Motor neuron (in vitro differentiated cells): ENCODE measurements around the gene TWIST2. TPM values are rescaled to one million over a fixed set of nuclear protein-coding genes. Genes with fewer than 3 reads are reported as not detected.

Experiments used
- ATAC-seq, 8 experiments: fragments of 200-7000 bp; cut with Tn5 transposase; replicated peaks in 6 of 8; 2 replicates each; pipeline ENCODE4 v1.8.0; 2021; ENCODE audit warnings: mild to moderate bottlenecking in 8 of 8, moderate library complexity in 8 of 8
- H3K27ac ChIP-seq, 2 donors: fragments of 250-450 bp; sonication (Bioruptor Pico); 2 replicates each; pipeline ENCODE4 v1.9.0; 2021; ENCODE audit warnings: antibody characterized with exemption in 2 of 2, mild to moderate bottlenecking in 2 of 2, moderate library complexity in 1 of 2
- H3K4me1 ChIP-seq, 2 donors: fragments of 250-450 bp; sonication (Bioruptor Pico); replicated peaks in 1 of 2; 2 replicates each; pipeline ENCODE4 v1.6.1; 2021; ENCODE audit warnings: antibody characterized with exemption in 2 of 2, mild to moderate bottlenecking in 2 of 2, moderate library complexity in 1 of 2
- H3K4me3 ChIP-seq, 5 donors: fragments of 250-450 bp; sonication (Bioruptor Pico); 2 replicates each; pipeline ENCODE4 v1.9.0; 2021; ENCODE audit warnings: antibody characterized with exemption in 5 of 5, mild to moderate bottlenecking in 5 of 5, moderate library complexity in 4 of 5
- WGBS, 10 experiments: fragments of 450-650 bp; shearing (Covaris generic); methylation state at CpG; one replicate each; pipeline ENCODE4 v1.0.0; 2022; 5-methylcytosine and 5-hydroxymethylcytosine counted together
- in situ Hi-C, 9 experiments: fragments of 400-800 bp; cut with MboI; loops; one replicate each; pipeline ENCODE4 v1.15.0; 2021; ENCODE audit warnings: low sequenced_read_pairs in 9 of 9, low pct_unique_long_range_greater_than_20kb in 2 of 9; ENCODE audit not compliant: unreplicated experiment in 9 of 9
- total RNA-seq, 8 experiments: library from RNA; unstranded; fragments of 300-600 nt; gene quantifications; 2 replicates each; pipeline versions ENCODE4 v1.2.3 to v1.2.4, GENCODE V29; 2022

TWIST2 gene
- total RNA-seq, 8 experiments from 2014 or later: 1.00 to 41.3 (median 9.5) TPM; not detected in 3

DNA sequence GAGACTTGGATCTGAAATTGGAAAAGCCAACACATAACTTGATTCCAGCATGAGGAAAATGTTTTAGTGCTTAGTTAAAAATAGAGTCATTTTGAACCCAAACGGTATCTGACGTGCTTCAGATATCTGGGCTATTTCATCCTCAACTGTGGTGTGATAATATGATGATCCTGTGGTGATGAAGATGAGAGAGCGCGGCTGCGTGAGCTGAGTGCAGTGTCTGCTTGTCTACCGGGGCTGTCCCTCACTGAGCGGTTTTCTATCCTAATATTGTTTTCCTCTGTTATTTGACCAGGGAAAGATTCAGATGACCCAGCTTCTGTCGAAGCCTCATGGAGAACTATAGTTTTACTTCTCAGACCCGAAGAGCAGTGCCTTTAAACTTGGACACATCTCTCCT, 5.8 kb downstream of the TWIST2 start:
- in situ Hi-C loops: no loop called here
- Histone ChIP-seq H3K27ac (no peak overlapping the region), H3K4me3 (no peak overlapping the region), H3K4me1 (peaks cover 10 to 12% of the 10 kb centered on the region in 2 donors)
- 0 to 100% (median 35%) methylated on average over 2 to 9 of the region's 9 CpGs; no CpG with 5 or more reads in 1 of the 10 experiments for WGBS, 10 experiments
- ATAC-seq: no peak

DNA sequence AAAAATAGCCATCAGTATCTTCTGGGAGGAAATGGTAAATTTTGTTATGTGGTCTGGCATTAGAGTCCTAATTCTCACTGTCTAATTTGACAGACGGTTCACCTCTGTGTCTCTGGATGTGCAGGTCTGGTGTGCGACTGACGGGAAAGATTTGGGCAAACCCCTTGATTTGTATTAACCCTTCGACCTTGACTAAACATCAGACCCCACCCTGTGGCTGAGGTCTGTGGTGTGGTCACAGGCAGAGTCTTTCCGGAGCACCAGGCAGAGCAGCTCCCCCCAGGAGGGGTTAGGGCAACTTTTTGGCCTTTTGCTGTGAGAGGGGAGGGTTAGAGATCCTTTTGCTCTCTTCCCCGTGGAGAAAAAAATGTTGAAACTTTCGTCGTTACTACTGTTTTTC, 6.4 kb downstream of the TWIST2 start:
- H3K4me3 ChIP-seq: peak overlapping the region in 1 of 5 donors; percentile 17
- 0 to 54% (median 13%) methylated on average over 2 to 8 of the region's 8 CpGs; no CpG with 5 or more reads in 4 of the 10 experiments for WGBS, 10 experiments
- peaks cover 10 to 12% of the 10 kb centered on the region in 2 donors for H3K4me1 ChIP-seq

DNA sequence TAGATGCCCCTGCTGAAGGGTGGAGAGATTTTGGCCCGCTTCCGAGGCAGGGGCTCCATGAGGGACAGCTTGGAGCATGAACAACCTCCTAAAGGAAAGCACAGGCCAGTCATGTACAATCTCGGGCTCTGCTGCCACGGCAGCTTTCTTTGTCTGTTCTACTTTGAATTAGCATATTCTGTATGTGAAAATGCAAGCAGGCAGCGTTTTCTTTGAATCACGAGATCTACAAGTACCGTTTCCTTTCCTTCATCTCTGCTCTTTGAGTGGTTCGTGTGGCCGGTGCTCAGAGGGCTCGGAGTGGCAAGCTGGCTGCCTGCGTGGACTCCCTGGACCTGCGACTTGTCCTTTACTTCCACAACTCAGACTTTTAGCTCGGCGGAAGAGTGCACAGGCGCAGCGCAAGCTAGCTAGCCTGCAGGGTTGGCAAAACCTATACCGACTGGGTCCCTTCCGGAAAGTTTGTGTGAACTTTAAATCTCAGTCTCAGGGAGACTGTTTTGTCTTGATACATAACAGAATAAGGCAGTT, 6.9 kb downstream of the TWIST2 start:
- peak overlapping the region in 1 of 5 donors; percentile 17 for H3K4me3 ChIP-seq
- ATAC-seq: peak; percentile 40 to 89 (median 80)
- peaks cover 10 to 12% of the 10 kb centered on the region in 2 donors for H3K4me1 ChIP-seq
- no peak overlapping the region for H3K27ac ChIP-seq
- WGBS, 10 experiments: 0 to 100% (median 26%) methylated on average over 3 to 15 of the region's 18 CpGs; no CpG with 5 or more reads in 2 of the 10 experiments
- in situ Hi-C loops: no loop called here

More for the DNA sequence above, 6.4 kb downstream of the TWIST2 start:
- ATAC-seq: peak in 6 of 8 experiments; percentile 11 to 33 (median 26)
- in situ Hi-C loops: no loop called here
- H3K27ac ChIP-seq: no peak overlapping the region

DNA sequence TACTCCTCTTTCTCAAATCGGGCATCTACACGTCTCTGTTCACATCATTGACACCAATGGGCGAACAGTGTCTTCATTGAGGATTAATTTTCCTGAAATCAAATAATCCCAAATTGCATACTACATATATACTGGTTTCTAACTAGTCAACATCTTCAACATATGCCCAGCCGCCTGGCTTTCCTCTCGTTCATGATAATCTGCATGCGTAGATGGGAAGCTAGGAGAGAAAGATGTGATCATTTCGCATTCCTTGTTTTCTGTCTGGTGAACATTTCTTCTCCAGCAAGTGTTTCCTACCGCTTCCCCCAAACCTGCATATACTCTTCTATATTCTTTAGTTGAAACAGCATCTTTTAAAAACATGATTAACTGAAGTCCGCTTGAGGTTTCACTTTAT, 7.4 kb downstream of the TWIST2 start:
- 0 to 100% (median 62%) methylated on average over 1 to 7 of the region's 9 CpGs; no CpG with 5 or more reads in 2 of the 10 experiments for WGBS, 10 experiments
- no peak overlapping the region for H3K27ac ChIP-seq
- in situ Hi-C loops: no loop called here
- ATAC-seq: peak in 1 of 8 experiments; percentile 3
- peaks cover 10 to 12% of the 10 kb centered on the region in 2 donors for H3K4me1 ChIP-seq
- no peak overlapping the region for H3K4me3 ChIP-seq

DNA sequence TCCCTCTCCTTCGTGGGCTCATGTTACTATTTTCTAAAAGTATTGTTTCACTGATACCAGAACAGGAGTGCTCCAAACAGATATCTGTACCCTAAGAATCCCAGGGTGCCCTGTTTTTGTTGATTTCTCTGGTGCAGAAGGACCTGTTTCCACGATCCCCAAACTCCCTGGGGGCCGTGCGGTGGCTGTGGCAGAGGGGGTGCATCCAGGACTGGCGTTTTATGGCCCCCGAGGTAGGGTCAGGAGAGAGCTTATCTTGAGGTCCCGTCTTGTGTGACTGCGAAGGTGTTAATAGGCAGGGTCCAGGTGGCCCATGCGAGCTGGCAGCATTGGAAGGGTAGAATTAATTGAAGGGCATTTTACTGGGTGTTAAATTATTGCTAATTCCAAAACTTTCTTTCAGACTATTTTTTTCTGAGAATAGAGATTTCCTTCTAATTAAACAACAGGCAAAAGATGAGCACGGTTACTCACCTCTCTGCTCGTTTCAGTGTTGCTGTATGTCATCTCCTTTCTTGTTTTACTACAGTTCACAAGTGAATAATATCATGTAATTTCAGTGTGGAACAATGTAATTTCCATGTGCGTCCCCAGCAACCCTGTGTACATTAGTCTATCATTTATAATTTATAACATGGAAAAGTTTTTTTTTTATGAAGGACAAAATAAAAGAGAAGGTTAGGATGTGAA, 8.2 kb downstream of the TWIST2 start:
- 3 to 95% (median 80%) methylated on average over 2 to 11 of the region's 12 CpGs; no CpG with 5 or more reads in 1 of the 10 experiments for WGBS, 10 experiments
- Histone ChIP-seq H3K4me3 (no peak overlapping the region), H3K27ac (no peak overlapping the region), H3K4me1 (peaks cover 10 to 12% of the 10 kb centered on the region in 2 donors)
- ATAC-seq: no peak
- in situ Hi-C loops: no loop called here

DNA sequence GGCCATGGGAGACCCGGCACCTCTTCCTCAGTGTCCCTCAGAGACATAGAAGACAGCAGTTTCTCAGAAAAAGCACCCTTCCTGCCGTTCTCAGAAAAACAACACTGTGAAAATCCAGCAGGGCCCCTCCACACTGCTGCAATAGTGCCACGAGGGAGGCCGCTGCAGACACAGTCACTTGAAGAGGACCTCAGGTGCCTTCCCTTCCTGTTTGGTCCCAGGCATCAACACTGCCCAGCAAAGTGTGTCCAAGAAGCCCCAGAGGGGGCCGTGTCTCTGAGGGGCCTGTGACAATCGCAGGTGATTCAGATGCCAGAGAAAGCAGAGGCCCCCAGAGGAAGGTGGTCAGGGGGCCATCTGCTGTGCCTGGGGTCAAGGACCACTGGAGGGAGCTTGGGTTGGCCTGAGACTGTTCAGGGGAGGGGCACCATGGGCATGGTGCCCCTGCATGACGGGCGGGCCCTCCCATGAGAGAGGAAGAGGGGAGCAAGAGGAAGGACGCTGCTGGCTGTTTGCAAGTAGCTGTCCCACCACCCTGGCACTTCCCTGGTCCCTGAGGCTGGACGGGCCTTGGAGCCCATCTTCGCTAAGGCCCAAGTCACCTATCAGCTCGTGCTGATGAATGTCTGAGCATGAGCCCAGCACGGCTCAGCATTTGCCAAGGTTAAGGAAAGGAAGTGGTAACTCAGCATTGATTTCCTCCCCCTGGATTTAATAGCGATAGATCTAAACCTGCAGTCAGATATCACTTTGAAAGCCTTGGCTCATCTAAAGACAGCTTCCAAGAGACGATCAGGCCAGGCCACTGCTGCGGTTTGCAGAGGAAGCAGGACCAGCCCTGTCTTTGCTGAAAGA, 9.1 kb downstream of the TWIST2 start:
- Histone ChIP-seq H3K27ac (no peak overlapping the region), H3K4me3 (no peak overlapping the region), H3K4me1 (peaks cover 10 to 12% of the 10 kb centered on the region in 2 donors)
- in situ Hi-C loops: no loop called here
- ATAC-seq: no peak
- 2 to 100% (median 82%) methylated on average over 1 to 11 of the region's 16 CpGs; no CpG with 5 or more reads in 1 of the 10 experiments for WGBS, 10 experiments

DNA sequence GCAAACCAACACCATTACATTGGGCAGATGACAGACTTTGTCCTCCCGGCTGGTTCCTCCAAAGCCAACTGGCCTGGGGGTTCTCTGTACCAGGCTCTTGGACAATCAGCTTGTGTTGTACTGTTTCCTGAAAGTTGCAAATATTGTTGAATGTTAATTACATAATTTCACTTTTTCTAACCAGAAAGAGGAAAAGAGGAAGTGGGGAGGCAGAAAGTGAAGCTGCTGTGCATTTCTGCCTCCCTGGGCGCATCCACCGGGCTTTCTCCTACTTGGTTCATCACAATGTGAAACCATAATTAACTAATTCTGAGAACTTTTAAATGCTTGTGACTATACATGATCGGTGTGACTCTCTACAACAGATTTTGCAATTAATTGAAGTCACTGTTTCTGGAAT, 10.1 kb downstream of the TWIST2 start:
- H3K27ac ChIP-seq: no peak overlapping the region
- no peak for ATAC-seq
- WGBS, 10 experiments: 11 to 100% (median 90%) methylated on average over 1 to 4 of the region's 4 CpGs
- no peak overlapping the region for H3K4me3 ChIP-seq
- peaks cover 10 to 12% of the 10 kb centered on the region in 2 donors for H3K4me1 ChIP-seq
- in situ Hi-C loops: no loop called here

DNA sequence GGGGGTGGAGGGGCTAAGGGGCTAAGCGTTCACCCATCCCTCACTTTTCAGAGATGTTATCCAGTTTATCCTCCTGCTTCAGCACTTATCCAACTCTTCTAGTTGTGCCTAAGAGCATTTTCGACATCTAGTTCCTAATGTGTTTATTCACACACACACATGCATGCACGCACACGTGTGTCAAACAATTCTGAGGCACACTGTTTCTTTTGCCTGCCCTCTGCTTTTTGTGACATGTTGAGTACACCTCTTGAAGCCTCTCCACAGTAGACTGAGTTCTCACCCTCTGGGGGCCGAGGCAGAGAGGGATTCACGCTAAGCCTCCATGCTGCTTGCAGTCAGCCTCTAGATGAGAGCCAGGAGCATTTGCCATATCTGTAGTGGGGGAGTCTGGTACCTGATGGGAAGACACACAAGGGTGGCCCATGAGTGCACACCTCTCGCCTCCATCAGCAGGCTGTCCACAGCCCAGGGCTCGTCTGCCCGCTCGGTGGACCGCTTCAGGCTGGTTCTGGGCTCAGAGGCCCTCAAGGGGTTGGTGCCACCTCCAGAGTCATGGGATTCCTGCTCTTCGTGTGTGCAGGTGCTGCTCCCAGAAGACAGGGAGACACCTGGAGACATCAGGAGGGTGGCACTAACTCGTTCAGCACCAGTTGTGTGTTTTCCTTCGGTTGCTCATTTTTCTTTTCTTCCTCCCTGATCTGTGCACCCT, 11.9 kb downstream of the TWIST2 start:
- H3K27ac ChIP-seq: no peak overlapping the region
- H3K4me3 ChIP-seq: no peak overlapping the region
- ATAC-seq: no peak
- in situ Hi-C loops: no loop called here
- WGBS, 10 experiments: 34 to 100% (median 82%) methylated on average over 1 to 3 of the region's 14 CpGs; no CpG with 5 or more reads in 2 of the 10 experiments
- peaks cover 17 to 21% of the 10 kb centered on the region in 2 donors for H3K4me1 ChIP-seq

DNA sequence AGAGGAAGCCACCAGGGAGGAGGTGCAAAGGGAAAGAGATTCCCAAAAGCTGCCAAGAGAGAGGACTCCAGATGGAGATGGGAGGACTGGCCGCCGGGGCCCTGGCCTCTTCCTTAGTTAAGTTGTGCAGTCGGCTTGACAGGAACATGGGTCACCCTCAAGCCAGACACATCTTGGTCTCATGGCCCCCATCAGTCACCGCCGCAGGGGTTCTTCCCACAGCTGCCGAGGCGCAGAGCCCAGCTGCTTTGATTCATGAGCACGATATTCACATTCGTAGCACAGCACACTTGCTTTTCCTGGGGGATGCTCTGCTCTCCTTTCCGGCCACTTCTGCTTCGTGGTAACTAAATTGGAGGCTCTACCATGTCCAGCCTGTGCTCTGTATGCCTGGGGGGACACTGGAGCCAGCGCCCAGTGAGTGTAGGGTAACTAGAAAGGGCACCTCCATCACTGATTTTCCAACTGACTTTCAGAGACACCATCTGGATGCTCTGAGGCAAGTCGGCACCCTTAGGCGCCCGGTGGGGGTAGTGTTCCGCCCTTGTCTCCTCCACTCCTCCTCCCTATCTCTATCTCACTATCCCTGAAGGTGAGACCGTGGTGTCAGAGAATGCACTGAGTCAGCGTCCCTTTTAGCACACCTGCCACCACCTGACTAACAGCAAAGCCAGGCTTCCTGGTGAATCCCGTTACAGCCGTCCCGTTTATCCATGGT, 13.3 kb downstream of the TWIST2 start:
- ATAC-seq: no peak
- no peak overlapping the region for H3K4me3 ChIP-seq
- H3K4me1 ChIP-seq: peaks cover 22 to 25% of the 10 kb centered on the region in 2 donors
- 0 to 96% (median 71%) methylated on average over 1 to 12 of the region's 21 CpGs; no CpG with 5 or more reads in 3 of the 10 experiments for WGBS, 10 experiments
- in situ Hi-C loops: no loop called here
- no peak overlapping the region for H3K27ac ChIP-seq

DNA sequence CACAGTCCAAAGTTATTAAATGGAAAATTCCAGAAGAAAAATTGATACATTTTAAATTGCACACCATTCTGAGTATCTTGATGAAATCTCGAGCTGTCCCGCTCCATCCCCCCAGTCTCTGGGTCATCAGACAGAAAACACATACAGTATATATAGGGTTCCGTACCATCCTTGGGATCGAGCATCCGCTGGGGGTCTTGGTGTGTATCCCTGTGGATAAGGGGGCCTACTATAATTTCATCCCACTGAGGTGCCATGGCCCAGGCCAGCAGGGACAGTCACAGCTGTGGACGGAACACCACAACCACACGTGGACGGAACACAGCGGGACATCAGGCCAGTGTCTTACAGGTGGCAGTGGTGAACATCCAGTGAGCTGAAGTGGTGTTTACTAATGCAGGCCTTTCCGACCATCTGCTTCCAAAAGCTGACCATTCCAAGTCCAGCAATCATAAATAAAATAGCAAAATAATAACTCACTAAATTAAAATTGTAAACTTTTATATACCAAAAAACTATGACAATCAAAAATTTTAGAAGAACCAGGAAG, 14.0 kb downstream of the TWIST2 start:
- no peak overlapping the region for H3K4me3 ChIP-seq
- no peak for ATAC-seq
- 13 to 100% (median 90%) methylated on average over 1 to 7 of the region's 10 CpGs; no CpG with 5 or more reads in 4 of the 10 experiments for WGBS, 10 experiments
- in situ Hi-C loops: no loop called here
- H3K27ac ChIP-seq: no peak overlapping the region
- peaks cover 26 to 27% of the 10 kb centered on the region in 2 donors for H3K4me1 ChIP-seq

DNA sequence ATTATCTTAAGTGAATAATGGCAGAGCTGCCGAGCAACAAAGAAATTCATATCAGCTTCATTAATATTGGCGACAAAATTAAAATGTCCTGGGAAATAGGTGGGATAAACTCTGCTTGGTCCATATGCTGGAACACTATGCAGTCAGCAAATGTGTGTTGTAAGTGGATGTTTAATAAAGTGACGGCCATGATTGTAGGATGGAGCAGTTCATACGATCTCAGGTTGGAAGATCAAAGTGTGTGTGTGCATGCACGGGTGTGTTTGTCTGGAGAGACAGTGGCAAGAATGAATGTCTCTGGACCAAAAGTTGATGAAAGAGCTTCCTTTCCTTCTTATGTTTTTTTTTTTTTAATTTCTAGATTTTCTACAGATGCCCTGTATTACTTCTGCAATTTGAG, 14.8 kb downstream of the TWIST2 start:
- WGBS, 10 experiments: 0 to 100% (median 93%) methylated on average over 1 to 5 of the region's 5 CpGs; no CpG with 5 or more reads in 1 of the 10 experiments
- in situ Hi-C loops: no loop called here
- Histone ChIP-seq H3K27ac (no peak overlapping the region), H3K4me1 (peaks cover 35% of the 10 kb centered on the region in 2 donors), H3K4me3 (no peak overlapping the region)
- no peak for ATAC-seq

DNA sequence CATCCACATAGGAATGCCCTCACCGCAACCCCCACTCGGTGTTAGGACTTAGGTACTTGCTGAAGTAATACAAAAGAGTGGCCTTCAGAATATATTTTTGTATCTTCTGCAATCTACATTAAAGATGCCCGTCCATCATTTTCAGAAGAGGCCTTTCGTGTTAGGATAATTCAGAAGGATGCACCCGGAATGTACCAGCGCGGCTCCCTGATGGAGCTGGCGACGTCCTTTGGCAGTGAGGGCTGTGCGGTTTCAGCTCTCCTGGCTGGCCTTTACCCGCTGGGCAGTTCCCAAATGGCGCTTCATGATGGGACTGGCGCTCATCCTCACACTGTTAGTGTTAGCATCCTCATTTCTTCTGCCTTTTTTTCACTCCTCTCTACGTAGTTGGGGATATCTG, 15.3 kb downstream of the TWIST2 start:
- WGBS, 10 experiments: 4 to 100% (median 85%) methylated on average over 1 to 12 of the region's 14 CpGs; no CpG with 5 or more reads in 2 of the 10 experiments
- in situ Hi-C loops: no loop called here
- Histone ChIP-seq H3K4me1 (peaks cover 40 to 41% of the 10 kb centered on the region in 2 donors), H3K27ac (no peak overlapping the region), H3K4me3 (no peak overlapping the region)
- ATAC-seq: no peak
